HFFc6 (cell line): ENCODE results near the gene PTGDR2. TPM values are rescaled to one million over a fixed set of nuclear protein-coding genes. Genes with fewer than 3 reads are reported as not detected.

Source experiments
- DNase-seq: peaks from one replicate; pipeline ENCODE4 v3.0.0-alpha.2; 2018
- H3K27ac Mint-ChIP-seq: 2 replicates; pipeline ENCODE4 v1.8.0; 2020; ENCODE audit warnings: mild to moderate bottlenecking, mixed read lengths
- H3K27me3 Mint-ChIP-seq: 2 replicates; pipeline ENCODE4 v1.8.0; 2021; ENCODE audit warnings: mild to moderate bottlenecking, moderate library complexity, mixed read lengths; ENCODE audit not compliant: insufficient read depth
- H3K36me3 Mint-ChIP-seq: 2 replicates; pipeline ENCODE4 v1.8.0; 2021; ENCODE audit warnings: low read depth, mixed read lengths
- H3K4me1 Mint-ChIP-seq: 2 replicates; pipeline ENCODE4 v1.8.0; 2020; ENCODE audit warnings: low read depth, mixed read lengths
- H3K4me3 Mint-ChIP-seq: 2 replicates; pipeline ENCODE4 v1.8.0; 2020; ENCODE audit warnings: mild to moderate bottlenecking, moderate library complexity, mixed read lengths
- H3K9me3 Mint-ChIP-seq: 2 replicates; pipeline ENCODE4 v1.8.0; 2020; ENCODE audit warnings: mild to moderate bottlenecking, mixed read lengths
- total RNA-seq, 6 experiments: library from RNA; stranded (reverse); fragmentation: NEBNext Ultra II Directional; extraction: Animal tissue kit (Norgen Biotek cat#: 25700); gene quantifications; 2 replicates in 1 of 6; 3 replicates in 5 of 6; pipeline ENCODE4 v1.2.3, GENCODE V29; 2021
- TF ChIP-seq, protein P1 (sequence below): fragments of 200-600 bp; sonication (generic); IDR thresholded peaks from 2 replicates; pipeline ENCODE4 v1.5.0; 2021; ENCODE audit warnings: antibody characterized with exemption, mild to moderate bottlenecking

PTGDR2 gene
- total RNA-seq, 6 experiments from 2014 or later, result not detected

DNA sequence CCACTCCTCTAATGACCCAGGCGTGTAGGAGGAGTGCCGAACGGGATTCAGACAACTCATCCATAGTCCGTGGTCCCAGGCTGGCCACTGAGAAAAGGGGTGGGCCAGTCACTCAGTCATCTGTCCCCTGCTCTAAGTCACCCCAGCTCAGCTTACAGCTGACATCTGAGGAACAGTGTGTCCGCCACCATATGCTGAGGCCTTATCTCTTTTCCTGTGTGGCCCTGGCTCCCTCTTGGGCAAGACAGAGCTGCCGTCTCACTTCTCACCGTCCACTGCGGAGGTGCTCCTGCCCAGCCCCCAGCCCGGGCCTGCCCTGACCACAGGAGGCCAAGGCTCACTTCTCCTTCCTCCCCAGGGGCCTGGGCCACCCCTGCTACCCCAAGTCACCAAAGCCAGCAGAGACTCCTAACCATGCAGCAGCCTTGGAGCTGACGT is 7.0 kb downstream of the PTGDR2 start:
- H3K36me3 Mint-ChIP-seq, result peaks cover 20% of the 10 kb centered on the region
- H3K27ac Mint-ChIP-seq, result no peak overlapping the region
- TF ChIP-seq, protein P1, sequence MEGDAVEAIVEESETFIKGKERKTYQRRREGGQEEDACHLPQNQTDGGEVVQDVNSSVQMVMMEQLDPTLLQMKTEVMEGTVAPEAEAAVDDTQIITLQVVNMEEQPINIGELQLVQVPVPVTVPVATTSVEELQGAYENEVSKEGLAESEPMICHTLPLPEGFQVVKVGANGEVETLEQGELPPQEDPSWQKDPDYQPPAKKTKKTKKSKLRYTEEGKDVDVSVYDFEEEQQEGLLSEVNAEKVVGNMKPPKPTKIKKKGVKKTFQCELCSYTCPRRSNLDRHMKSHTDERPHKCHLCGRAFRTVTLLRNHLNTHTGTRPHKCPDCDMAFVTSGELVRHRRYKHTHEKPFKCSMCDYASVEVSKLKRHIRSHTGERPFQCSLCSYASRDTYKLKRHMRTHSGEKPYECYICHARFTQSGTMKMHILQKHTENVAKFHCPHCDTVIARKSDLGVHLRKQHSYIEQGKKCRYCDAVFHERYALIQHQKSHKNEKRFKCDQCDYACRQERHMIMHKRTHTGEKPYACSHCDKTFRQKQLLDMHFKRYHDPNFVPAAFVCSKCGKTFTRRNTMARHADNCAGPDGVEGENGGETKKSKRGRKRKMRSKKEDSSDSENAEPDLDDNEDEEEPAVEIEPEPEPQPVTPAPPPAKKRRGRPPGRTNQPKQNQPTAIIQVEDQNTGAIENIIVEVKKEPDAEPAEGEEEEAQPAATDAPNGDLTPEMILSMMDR, result no peak
- no peak for DNase-seq
- no peak overlapping the region for H3K4me3 Mint-ChIP-seq
- H3K9me3 Mint-ChIP-seq, result no peaks in the 10 kb centered on the region
- peaks cover 3% of the 10 kb centered on the region for H3K27me3 Mint-ChIP-seq
- peaks cover 18% of the 10 kb centered on the region for H3K4me1 Mint-ChIP-seq

DNA sequence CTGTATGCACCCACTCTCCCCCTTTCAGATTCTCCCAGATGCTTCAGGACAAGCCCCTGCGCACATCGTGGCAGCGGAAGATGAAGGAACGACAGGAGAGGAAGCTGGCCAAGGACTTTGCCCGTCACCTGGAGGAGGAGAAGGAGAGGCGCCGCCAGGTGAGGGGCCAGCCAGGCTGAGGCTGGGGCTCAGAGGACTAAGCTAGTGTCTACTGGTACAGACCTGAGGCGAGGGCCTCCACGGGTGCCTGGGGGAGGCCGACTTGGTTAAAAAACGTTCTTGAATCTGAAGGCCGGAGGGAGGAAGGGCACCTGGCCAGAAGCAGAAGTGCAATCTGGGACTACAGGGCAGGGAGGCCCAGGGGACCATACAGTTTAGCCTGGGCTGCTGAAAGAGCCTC is 7.9 kb downstream of the PTGDR2 start:
- Mint-ChIP-seq H3K36me3 (peaks cover 20% of the 10 kb centered on the region), H3K27me3 (peaks cover 3% of the 10 kb centered on the region), H3K9me3 (no peaks in the 10 kb centered on the region), H3K27ac (no peak overlapping the region), H3K4me1 (peaks cover 26% of the 10 kb centered on the region), H3K4me3 (no peak overlapping the region)
- TF ChIP-seq, protein P1, result no peak
- no peak for DNase-seq

DNA sequence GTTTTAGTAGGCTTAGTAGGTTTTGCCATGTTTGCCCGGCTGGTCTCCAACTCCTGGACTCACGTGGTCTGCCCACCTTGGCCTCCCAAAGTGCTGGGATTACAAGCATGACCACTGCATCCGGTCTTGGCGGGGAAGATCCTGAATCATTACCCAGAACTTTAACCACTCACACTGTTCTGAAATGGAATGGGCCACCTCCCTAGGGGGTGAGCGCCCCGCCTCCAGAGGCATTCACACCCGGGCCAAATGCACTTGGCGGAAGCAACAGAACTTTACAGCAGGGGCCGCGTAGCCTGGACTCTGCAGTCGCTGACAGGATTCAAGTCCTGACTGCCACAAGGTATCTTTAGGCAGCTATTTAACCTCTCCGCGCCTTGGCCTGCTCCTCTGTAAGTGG is 8.5 kb downstream of the PTGDR2 start:
- TF ChIP-seq, protein P1, result no peak
- Mint-ChIP-seq H3K4me1 (peaks cover 26% of the 10 kb centered on the region), H3K36me3 (peaks cover 20% of the 10 kb centered on the region), H3K9me3 (no peaks in the 10 kb centered on the region), H3K4me3 (no peak overlapping the region), H3K27ac (no peak overlapping the region), H3K27me3 (peaks cover 3% of the 10 kb centered on the region)
- no peak for DNase-seq

GRCh38 chr11:60845338-60845737 is 10.4 kb downstream of the PTGDR2 start:
- Mint-ChIP-seq H3K27me3 (peaks cover 2% of the 10 kb centered on the region), H3K9me3 (no peaks in the 10 kb centered on the region), H3K27ac (peak overlapping the region; percentile 57), H3K36me3 (peaks cover 6% of the 10 kb centered on the region), H3K4me3 (peak overlapping the region; percentile 97; the same call in 1 of the 2 replicates), H3K4me1 (peaks cover 42% of the 10 kb centered on the region)
- TF ChIP-seq, protein P1, result no peak
- DNase-seq, result no peak

DNA sequence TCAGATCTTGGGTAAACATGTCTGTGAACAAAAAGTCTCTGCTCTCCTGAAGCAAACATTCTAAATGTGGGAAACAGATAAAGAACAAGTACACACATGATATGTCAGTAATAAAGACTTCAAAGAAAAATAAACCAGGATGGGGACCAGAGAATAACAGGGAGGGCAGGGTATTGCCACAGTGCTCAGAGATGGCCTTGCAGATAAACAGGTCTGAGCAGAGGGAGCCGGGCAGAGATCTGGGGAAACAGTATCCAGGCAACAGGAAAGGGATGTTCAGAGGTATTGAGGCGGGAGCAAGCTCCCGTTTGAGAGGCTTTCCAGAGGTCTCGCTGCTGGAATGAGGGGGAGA is 10.9 kb downstream of the PTGDR2 start:
- Mint-ChIP-seq H3K4me3 (peak overlapping the region; percentile 97), H3K27ac (peak overlapping the region; percentile 57), H3K4me1 (peaks cover 45% of the 10 kb centered on the region), H3K9me3 (no peaks in the 10 kb centered on the region), H3K27me3 (peaks cover 2% of the 10 kb centered on the region), H3K36me3 (peaks cover 6% of the 10 kb centered on the region)
- DNase-seq, result no peak
- TF ChIP-seq, protein P1, result no peak
